ENCODE results near the gene ERMARD.

The ERMARD gene

DNA sequence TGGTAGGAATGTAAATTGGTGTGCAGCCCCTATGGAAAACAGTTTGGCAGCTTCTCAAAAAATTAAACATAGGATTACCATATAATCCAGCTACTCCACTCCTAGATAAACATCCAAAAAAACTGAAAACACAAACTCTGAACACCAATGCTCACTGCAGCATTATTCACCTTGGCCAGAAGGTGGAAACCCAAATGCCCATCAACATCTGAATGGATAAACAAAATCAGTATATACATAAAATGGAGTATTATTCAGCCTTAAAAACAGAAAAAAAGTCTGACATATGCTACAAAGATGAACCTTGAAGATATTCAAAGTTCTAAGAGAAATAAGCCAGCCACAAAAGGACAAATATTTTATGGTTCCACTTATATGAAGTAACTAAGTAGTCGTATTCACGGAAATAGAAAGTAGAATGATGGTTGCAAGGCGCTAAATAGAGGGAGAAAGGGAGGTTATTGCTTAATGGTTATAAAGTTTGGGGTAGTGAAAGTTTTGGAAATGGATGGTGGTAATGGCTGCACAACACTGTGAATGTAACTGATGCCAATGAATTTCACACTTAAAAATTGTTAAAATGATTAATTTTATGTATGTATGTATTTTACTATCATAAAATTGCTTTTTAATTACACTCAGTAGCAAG, 31.1 kb upstream of the ERMARD start:
- no peak for TF ChIP-seq FOXP2 (optimal IDR thresholded peaks at IDR 0.05; ENCODE audit: borderline replicate concordance, extremely low read depth, extremely low read length, insufficient read depth)
- no peak for TF ChIP-seq POLR2AphosphoS5 (IDR thresholded peaks at IDR 0.05; ENCODE audit: low read depth, low read length)
- TF ChIP-seq, protein P1, sequence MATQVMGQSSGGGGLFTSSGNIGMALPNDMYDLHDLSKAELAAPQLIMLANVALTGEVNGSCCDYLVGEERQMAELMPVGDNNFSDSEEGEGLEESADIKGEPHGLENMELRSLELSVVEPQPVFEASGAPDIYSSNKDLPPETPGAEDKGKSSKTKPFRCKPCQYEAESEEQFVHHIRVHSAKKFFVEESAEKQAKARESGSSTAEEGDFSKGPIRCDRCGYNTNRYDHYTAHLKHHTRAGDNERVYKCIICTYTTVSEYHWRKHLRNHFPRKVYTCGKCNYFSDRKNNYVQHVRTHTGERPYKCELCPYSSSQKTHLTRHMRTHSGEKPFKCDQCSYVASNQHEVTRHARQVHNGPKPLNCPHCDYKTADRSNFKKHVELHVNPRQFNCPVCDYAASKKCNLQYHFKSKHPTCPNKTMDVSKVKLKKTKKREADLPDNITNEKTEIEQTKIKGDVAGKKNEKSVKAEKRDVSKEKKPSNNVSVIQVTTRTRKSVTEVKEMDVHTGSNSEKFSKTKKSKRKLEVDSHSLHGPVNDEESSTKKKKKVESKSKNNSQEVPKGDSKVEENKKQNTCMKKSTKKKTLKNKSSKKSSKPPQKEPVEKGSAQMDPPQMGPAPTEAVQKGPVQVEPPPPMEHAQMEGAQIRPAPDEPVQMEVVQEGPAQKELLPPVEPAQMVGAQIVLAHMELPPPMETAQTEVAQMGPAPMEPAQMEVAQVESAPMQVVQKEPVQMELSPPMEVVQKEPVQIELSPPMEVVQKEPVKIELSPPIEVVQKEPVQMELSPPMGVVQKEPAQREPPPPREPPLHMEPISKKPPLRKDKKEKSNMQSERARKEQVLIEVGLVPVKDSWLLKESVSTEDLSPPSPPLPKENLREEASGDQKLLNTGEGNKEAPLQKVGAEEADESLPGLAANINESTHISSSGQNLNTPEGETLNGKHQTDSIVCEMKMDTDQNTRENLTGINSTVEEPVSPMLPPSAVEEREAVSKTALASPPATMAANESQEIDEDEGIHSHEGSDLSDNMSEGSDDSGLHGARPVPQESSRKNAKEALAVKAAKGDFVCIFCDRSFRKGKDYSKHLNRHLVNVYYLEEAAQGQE (IDR thresholded peaks at IDR 0.05; ENCODE audit: insufficient read depth in 1 of 2, low read depth in 2 of 2, low read length in 2 of 2), result no peak
- TF ChIP-seq TAF1 (IDR thresholded peaks at IDR 0.05; ENCODE audit: borderline replicate concordance, insufficient read depth, low read length), result no peak
- no peak for TF ChIP-seq SIN3A (IDR thresholded peaks at IDR 0.05; ENCODE audit: borderline replicate concordance, insufficient read depth, low read length)

DNA sequence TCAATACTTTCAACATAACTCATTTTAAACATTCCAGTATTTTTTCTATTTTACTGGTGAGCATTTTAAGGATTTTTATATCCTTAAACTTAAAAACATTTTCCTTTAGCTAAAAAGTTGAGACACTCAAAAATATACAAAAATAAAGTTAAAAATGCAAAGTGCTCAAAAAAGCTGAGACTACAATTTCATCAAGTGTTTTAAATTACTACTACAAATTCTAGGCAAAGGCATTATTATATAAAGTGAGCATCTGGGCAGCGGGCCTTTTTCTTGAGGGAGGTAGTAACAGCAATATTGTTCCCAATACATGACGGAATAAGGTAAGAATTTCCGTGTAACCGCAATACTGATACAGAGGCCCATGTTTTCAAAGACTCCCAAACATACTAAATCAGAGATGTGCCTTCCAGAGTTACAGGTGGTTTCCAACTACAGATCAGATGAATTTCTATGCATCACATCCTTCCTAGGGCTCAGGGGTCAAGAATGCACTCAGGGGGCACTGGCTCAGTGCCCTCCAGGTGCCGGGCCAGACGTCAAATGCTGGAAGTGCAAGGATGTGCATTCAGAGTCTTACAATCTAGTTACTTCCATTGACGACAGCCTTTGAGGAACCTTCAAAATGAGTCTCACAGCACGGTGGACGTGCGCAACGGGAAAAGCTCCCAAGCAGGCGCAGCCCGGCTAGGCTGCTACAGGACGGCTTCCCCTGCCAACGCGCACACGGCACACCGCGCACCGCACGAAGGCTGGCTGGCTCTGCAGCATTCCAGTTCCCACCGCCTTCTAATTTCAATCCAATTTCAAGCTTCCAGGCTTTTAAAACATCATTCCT, 28.8 kb upstream of the ERMARD start:
- TF ChIP-seq, protein P1 (IDR thresholded peaks at IDR 0.05; ENCODE audit: insufficient read depth in 1 of 2, low read depth in 2 of 2, low read length in 2 of 2), result no peak
- no peak for TF ChIP-seq POLR2AphosphoS5 (IDR thresholded peaks at IDR 0.05; ENCODE audit: low read depth, low read length)
- TF ChIP-seq SIN3A (IDR thresholded peaks at IDR 0.05; ENCODE audit: borderline replicate concordance, insufficient read depth, low read length), result no peak
- TF ChIP-seq FOXP2 (optimal IDR thresholded peaks at IDR 0.05; ENCODE audit: borderline replicate concordance, extremely low read depth, extremely low read length, insufficient read depth), result no peak
- no peak for TF ChIP-seq TAF1 (IDR thresholded peaks at IDR 0.05; ENCODE audit: borderline replicate concordance, insufficient read depth, low read length)

DNA sequence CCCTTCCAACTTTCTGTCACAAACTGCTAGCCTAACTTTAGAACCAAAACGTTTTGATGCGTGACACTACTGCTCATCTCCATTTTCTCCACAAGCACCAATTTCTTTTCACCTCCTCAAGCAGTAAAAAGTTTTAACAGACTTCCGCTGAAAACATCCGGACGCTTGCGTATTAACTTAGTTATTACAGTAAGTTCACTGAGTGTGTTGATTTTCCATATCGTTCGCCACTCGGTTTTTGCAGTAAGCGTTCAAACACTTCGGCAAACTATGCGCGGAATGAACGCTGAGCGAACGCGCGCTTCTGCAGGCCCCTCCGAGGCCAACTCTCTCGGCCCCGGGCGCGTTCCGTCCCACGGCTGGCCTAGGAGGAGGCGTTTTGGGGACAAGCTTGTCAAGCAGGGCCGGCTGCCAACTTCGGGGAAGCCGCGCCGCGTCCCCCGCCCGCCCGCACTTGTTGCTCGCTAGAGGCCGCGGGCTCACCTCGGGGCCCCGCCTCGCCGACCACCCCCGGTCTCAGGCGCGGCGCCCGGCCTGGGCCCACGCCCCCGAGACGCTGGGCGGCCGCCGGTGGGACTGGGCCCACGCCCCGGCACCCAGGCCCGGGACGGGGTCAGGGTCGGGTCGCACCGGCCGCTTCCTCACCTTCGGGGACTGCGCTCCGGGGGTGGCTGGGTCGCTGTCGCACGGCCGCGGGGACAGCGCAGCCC, 28.1 kb upstream of the ERMARD start:
- TF ChIP-seq TAF1 (IDR thresholded peaks at IDR 0.05; ENCODE audit: borderline replicate concordance, insufficient read depth, low read length) (no peak), POLR2AphosphoS5 (IDR thresholded peaks at IDR 0.05; ENCODE audit: low read depth, low read length) (no peak)

DNA sequence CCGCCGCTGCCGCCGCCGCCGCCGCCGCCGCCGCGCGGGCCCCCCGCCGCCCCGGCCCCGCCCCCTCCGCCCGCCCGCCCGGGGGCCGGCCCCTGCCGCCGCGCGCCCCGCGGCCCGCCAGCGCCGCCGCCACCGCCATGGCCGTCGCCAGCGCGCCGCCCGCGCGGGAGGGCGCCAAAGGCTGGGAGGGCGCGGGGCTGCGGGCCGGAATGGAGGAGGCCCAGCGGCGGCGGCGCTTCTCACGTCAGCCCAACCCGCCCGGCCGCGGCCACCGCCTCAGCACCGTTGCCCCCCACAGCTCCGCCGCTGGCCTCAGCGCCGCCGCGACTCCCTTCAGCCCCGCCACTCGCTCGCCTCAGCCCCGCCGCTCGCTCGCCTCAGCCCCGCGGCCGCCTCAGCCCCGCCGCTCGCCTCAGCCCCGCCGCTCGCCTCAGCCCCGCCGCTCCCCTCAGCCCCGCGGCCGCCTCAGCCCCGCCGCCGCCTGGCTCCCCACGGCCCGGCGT, 27.4 kb upstream of the ERMARD start:
- TF ChIP-seq SIN3A (IDR thresholded peaks at IDR 0.05; ENCODE audit: borderline replicate concordance, insufficient read depth, low read length) (no peak), FOXP2 (optimal IDR thresholded peaks at IDR 0.05; ENCODE audit: borderline replicate concordance, extremely low read depth, extremely low read length, insufficient read depth) (no peak), POLR2AphosphoS5 (IDR thresholded peaks at IDR 0.05; ENCODE audit: low read depth, low read length) (no peak), TAF1 (IDR thresholded peaks at IDR 0.05; ENCODE audit: borderline replicate concordance, insufficient read depth, low read length) (no peak)
- TF ChIP-seq, protein P1 (IDR thresholded peaks at IDR 0.05; ENCODE audit: insufficient read depth in 1 of 2, low read depth in 2 of 2, low read length in 2 of 2), result no peak

DNA sequence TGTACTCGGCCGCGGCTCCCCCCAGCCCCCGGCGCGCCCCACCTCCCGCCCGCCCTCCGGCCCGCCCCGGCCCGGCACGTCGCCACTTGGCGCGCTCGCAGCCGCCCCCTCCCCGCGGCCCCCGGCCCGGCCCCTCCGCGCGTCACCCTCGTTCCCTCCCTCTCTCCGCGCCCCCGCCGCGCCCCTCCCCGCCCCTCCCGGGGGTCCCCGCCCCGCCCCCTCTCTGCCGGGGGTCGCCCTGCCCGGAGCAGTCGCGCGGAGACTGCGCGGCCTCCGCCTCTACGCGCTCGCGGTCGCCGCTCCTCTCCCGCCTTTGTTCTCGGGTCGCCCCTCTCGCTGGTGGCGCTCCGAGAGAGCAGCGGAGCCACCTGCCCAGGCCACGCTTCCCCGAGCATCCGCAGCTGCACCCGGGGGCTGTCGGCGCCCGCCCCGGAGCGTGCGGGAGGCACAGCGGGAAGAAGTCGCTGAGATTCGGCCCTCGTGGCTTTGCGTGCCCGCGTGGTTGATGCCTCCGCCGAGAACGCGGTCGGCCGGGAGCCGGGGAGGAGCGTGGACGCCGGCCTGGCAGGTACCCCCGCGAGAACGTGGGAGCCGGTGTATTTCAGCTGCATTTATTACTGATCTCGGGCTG, 26.8 kb upstream of the ERMARD start, which contains the start of gene PHF10:
Gene PHF10 (minus strand): TSS at position 7 of the 631 bp plus-strand sequence. CDS start 569 bp downstream, outside the sequence.
- TF ChIP-seq POLR2AphosphoS5 (IDR thresholded peaks at IDR 0.05; ENCODE audit: low read depth, low read length) (no peak; the same call in 1 of the 2 replicates), FOXP2 (optimal IDR thresholded peaks at IDR 0.05; ENCODE audit: borderline replicate concordance, extremely low read depth, extremely low read length, insufficient read depth) (peak; percentile 79)

Data from PFSK-1 (cell line).